HG02973 (cell line): ENCODE data around the gene THAP4.
"Not testable (repeated sequence)": the region's sequence is repeated elsewhere in the genome, so short reads cannot be mapped to it uniquely, and the experiment has no call there.

Experiments
- ATAC-seq: cut with Tn5 transposase; IDR thresholded peaks from one replicate; pipeline ENCODE4 v1.9.1; 2021; ENCODE audit warnings: moderate library complexity; ENCODE audit not compliant: unreplicated experiment

Gene THAP4

DNA sequence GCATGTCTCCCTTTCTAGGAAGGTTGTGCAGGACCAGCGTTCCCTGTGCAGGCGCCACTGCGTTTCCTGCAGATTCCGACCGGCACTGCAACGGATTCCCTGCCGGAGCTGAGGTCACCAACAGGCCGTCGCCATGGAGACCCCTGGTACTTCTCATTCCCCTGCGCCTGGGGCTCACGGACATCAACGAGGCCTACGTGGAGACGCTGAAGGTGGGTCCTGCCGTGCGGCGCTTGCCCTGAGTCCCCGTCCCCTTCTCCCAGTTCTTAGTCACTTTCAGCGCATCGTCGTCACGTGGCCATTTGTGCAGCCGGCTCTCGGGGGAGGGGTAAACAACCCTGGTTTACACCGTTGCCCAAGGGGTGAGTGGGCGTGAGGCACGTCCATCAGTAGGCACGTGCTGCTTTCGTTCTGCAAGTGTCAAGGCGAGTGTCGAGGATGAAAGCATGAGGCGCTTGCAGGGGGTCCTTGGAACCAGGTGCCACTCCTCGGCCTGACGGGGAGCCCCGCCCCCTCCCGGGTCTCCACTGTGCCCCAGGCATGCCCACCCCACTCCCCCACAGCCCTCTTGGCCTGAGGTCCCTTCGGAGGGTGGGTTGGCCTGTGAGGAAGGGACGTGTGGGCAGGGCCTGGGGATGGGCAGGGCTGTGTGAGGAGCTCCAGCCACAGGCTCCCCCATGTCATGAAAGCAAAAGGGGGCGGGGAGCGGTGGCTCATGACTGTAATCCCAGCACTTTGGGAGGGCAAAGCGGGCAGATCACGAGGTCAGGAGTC is 29.9 kb upstream of the THAP4 start:
- no peak for ATAC-seq

DNA sequence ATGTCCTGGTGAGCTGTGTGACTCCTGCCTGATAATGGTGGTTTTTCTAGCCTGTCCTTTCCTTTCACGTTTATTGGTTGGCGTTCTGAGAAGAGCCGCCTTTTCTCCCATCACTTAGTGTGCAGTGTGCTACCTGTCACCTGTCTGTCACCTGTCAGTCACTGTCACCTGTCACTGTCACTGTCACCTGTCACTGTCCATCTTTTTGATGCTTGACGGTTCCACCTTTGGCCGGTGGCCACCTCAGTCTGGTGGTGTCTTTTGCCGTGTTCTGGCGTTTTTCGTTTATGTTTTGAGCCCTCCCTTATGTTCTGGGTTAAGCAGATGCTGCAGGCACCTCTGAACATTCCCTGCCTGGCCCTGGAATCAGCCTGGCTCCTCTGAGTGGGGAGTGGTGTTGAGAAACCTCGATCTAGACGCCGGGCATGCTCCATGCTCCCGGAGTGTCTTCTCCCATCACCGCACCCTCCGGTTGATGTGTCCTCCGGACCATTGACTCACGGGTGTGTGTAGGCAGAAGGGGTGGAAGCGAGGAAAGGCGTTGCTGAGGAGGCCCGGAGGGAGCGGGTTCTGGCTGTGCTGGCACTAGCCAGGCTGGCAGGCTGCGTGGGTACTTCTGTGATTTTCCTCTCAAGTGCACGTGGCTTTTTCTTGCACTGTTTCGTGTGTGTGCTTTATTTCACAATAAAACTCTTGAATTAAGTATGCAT is 28.9 kb upstream of the THAP4 start:
- ATAC-seq, result no peak

DNA sequence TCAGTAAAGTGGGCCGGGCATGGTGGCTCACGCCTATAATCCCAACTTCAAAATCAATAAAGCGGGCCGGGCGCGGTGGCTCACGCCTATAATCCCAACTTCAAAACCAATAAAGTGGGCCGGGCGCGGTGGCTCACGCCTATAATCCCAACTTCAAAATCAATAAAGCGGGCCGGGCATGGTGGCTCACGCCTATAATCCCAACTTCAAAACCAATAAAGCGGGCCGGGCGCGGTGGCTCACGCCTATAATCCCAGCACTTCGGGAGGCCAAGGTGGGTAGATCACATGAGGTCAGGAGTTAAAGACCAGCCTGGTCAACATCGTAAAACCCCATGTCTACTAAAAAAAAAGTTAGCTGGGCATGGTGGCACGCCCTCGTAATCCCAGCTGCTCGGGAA is 25.8 kb upstream of the THAP4 start:
- not testable (repeated sequence) for ATAC-seq

DNA sequence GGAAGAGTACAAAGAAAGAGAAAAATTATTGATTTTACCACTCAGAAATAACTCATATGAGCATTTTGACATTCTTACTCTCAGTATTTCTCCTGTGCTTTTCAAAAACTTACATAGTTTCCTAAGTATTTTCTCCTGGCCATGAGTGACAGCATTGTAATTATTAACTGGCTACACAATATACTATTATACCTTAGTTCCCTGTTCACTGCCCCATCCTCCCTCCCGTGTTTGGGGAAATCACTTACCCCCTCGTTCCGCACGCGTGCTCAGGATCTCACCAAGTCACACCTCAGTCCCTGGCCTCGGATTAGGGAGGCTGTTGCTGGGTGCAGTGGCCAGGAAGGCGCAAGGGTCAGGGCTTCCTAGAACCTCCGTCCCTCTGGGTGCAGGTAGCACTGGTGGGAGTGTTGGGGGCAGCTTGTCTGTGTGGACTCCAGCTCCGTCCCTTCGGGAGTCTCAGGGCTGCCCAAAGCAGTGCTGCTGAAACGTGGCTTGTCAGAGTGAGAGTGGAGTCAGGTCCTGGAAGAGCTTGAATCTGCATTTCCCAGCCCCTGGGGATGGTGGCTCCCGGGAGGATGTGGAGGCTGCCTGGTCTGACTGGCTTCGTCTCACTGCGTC is 23.7 kb upstream of the THAP4 start:
- no peak for ATAC-seq

DNA sequence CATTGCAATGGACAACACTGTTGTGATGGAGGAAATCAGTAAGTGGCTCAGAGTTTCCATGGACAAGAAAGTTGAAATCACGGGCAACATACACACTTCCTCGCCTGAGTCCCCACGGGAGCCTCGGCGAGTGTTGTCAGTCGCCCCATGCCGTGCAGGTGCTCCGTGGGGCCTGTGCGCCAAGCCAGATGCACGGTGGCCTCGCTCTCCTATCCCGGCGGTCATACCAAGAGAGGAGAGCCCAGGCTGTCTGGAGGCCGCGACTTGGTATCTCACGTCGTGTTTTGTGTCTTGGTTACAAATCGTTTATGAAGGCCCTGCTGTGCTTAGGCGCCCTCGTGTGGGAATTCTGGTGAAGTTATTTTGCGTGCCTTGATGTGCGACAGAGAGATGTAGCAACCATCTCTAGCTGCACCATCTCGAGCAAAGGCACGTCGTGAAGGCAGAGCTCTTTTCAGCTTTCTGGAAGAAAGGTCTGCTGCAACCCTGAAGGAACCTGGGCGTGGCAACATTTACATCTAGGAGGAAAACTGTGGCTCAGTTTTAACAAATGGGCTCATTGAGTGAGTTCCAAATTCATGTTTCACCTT is 22.3 kb upstream of the THAP4 start:
- no peak for ATAC-seq

DNA sequence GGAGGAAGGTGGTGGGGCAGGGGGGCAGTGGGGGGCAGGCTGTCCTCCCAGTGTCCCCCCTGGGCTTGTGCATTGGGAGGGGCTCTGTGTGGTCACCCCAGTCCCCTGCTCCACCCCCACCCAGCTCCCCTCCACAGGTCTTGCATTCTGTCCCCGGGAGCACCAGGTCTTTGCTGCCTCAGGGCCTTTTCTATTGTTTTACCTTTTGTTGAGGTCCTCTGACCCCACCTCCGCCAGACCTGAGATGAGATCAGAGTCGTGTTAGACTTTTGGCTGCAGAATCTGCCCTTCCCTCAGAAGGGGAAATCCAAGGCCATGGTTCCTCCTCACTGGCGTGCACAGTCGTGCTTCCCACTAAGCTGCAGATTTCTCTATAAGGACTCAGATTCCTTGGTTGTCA is 21.3 kb upstream of the THAP4 start:
- ATAC-seq, result no peak

DNA sequence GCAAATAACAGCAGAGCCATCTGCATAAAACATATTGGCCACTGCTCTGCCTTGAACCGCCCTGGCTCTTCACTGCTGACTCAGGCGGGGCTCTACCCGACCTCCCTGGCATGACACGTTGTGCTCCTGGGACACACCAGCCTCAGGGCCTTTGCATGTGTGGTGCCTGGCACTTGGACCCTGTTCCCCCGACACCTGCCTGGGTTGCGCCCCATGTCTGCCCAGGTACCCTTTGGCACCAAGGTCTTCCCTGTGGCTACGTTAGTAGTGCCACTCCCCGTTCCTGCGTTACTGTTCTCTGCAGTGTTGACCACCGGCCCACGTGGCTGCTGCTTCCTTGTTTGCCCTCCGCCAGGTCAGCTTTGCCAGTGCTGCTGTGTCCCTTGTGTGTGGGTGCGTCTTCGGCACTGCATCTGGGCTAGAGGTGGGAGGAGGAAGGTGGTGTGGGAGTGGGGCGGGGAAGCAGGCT is 20.9 kb upstream of the THAP4 start:
- ATAC-seq, result no peak

DNA sequence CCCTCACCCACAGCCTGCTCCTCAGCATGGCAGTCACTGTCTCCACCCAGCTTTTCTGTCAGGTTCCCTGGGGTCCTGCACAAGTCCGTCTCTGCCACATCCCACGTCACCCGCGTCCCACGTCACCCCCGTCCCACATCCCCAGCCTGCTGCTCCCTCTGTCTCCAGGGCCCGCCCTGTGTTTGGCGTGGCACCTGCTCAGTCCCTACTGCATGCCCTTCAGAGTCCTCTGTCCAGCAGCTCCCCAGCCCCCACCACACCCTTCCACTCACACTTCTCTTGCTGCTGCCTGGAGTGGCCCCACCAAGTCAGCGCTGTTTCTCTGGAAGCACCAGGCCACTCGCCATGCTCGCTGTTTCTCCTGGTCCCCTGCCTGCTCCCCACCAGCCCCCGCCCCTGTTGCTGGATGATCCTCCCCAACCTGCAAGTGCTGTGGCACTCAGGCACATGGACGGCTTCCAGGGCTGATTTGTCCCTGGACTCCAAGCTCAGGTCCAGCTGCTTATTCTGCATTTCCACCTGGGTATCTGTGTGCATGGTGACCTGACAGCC is 19.3 kb upstream of the THAP4 start:
- no peak for ATAC-seq

DNA sequence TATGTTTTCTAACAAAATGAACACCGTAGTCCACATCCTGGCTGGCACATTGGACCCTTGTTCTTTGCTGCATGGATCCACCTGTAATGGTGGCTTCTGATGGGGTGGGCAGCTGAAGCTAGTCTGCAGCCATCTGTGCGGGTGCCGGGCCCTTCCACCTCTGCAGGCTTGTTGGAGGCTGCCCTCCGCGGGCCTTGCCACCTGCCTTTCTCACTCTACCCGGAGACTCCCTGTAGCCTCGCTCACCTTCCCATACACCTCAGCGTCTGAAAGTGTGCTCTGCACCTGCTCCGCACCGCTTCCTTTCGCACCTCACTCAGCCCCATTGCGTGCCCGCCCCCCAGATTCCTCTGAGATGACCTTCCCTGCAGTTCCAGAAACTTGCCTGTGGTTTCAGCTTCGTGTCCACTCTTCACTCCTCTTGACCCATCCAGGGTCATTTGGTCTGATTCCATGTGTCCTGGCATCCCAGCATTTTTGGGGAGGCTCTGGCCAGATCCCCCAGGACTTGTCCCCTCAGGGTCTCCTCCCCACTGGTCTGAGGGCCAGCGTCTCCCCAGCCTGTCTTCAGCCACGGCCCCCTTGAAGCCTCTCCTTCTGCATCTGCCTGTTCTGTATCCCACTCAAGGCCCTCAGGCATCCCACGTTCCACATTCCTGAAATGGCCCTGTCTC is 18.7 kb upstream of the THAP4 start:
- ATAC-seq, result no peak

DNA sequence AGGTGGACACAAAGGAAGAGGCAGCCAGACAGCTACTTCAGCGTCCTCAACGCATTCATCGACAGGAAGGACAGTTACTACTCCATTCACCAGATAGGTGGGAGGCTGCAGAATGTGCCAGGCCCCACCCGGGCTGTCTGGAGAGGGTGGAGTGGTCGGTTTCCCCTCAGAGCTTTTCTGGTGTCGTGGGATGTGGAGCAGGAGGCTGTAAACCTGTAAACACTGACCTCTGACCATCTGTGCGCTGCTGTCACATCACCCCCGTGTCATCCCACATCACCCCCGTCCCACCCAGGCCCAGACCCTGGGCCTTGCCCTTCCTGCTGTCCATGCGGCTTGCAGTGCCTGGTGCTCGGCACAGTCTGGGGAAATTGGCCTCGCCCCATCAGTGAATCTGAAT is 17.6 kb upstream of the THAP4 start:
- no peak for ATAC-seq

DNA sequence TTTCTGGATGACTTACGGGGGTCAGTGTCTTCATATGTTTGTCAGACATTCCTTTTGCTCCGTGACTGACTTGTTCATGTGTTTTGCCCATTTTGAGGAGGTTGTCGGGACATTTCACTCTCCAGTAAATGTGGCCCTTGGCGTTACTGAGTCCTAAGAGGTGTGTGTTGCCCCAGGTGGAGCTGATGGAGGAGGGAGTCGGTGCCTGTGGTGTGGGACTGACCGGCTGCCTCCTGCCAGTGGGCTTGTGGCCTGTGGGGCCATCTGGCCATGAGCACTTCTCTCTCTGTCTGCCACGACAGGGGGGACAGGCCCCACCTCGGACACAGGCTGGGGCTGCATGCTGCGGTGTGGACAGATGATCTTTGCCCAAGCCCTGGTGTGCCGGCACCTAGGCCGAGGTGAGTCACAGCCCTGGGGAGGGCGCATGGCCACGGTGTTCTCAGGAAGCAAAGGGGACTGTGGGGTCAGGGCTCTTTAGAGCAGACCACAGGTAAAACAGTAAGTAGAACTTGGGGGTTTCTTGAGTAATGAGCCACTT is 16.3 kb upstream of the THAP4 start:
- ATAC-seq, result no peak

DNA sequence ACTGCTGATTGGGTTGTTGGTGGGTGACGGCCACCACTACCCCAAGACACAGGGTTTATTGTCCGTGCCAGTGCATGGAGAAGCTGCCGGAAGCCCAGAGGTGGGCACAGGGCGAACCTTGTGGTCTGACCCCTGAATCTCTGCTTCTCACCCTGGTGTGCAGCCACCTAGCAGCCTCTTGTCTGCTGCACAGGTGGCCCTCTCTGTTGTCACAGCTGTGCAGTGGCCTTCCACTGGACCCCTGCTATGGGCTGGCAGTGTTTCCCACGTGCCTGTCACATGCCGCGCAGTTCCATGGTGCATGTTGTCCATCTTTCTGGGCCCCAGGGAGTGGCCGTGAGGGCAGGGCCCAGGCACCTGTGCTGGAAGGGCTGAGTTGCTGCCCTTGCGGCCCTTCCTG is 15.8 kb upstream of the THAP4 start:
- ATAC-seq, result no peak

DNA sequence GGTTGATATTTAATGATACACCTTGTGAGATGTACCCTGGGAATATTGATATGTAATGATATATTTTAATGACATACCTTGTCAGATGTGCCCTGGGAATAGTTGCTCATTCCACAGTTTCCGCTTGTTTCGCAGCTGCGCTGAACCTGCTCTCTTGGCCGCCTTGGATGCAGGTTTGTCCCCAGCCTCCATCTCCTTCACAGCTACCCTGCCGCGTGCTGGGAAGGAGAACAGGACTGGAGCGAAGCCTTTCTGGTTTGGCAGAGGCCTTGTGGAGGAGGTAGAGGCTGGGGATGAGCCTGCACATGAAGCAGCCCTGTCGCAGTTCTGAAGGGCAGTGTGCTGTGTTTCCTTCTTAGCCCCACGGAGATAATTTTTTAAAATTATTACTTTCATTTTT is 15.2 kb upstream of the THAP4 start:
- ATAC-seq, result no peak

DNA sequence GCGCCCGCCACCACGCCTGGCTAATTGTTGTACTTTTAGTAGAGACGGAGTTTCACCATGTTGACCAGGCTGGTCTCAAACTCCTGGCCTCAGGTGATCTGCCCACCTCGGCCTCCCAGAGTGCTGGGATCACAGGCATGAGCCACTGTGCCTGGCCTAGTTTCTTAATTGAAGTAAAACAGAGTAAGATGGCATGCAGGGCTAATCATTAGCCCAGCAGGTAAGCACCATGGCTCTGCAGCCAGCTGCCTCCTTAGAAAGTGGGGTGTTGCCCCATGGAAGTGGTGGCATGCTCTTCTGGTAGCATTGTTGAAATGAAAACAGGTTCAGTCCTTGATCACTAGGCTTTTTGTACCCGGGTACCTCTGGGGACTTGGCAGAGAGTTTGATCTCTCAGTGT is 13.0 kb upstream of the THAP4 start:
- no peak for ATAC-seq

DNA sequence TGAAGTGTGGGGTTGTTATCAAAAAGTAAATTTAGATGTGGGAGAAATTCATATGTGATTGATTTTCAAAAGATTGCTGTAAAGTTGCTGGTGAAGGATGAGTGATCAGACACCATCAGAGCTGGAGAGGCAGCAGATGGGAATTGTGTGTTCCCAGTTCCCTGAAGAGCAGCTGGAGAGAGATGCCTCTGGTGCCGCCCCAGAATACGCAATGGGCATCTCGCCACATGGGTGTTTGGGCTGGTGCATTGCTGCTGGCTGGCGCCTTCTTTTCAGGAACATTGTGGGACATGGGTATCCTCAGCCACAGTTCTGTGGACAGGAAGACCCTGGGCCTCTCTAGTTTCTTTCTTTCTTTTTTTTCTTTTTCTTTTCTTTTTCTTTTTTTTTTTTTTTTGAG is 12.4 kb upstream of the THAP4 start:
- no peak for ATAC-seq

DNA sequence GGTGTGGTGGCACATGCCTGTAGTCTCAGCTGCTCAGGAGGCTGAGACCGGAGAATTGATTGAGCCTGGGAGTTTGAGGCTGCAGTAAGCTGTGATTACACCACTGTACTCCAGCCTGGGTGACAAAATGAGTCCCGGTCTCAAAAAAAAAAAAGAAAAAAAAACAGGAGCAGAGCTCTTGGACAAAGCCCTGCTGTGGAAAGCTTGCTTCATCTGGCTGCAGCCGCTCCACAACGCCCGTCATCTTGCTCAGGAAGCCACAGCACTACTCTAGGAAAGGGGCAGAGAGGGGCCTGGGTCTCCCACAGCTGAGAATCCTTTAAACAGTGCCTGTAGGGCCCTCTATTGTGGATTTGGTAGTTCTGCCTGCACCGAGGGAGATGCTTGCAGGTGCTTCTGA is 11.5 kb upstream of the THAP4 start:
- ATAC-seq, result no peak

DNA sequence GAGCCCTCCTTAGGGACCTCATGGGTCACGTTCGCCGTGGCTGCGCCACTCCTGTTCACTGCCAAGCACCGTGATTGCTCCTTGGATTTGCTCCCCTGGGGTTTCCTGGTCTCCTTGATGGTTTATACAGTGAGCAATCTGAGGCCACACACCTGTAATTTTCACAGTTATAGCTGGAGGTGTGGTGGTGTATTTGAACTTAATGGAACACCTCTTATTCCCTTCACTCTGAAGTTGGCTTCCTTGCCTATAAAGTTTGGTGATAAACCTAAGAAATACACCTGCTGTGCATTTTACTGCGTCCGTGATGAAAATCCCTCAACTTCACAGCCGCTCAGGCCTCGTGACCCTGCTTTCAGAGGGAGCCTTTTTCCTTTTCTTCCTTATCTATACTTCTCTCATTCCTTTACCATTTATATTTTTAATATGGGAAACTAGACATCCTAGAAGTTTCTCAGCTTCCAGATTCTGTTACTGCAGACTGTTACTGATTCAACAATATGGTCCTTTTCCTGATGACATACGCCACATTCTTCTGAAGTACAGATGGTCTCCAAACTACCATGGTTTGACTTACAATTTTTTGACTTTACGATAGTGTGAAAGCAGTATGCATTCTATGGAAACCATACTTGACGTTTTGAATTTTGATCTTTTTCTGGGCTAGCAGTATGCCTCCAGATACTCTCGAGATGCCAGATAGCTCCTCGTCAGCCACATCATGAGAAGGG is 9.1 kb upstream of the THAP4 start:
- ATAC-seq, result no peak

DNA sequence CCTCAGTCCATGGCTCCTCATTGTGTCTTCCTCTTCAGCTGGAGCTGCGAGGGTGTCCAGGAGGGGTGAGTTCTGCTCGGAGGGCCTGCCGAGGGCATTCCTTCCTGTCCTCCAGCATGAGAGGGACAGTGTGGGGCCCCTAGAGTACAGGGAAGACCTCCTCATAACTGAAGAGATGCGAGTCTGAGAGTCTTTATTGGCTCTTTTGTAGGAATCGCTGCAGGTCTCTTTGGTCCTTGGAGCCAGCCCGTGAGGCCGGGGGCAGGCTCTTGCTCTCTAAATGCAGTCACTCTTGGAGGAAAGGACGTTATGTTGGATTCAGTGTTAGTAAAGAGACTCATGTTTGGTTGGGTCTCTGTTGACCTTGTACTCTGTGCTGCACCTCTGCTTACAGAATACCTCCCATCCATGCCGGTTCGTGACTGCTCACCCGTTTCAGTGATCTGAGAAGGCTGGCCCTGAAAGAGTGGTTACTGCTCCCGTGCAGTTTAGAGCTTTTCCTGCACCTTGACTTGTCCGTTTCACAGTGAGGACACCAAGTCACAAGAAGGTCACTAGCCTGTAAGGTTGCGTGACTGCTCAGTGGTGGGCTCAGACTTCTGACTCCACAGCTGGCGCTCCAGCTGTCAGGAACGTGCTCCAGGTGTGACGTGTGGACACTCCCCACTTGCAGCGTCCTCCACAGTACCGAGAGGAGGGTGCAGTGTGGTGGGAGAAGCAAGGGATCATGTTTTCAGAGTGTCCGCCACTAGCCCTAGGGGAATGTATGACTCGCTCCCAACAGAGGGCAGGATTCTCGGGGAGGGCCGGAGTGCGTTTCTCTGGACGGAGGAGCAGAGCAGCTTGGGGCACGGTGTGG is 8.3 kb upstream of the THAP4 start:
- no peak for ATAC-seq

DNA sequence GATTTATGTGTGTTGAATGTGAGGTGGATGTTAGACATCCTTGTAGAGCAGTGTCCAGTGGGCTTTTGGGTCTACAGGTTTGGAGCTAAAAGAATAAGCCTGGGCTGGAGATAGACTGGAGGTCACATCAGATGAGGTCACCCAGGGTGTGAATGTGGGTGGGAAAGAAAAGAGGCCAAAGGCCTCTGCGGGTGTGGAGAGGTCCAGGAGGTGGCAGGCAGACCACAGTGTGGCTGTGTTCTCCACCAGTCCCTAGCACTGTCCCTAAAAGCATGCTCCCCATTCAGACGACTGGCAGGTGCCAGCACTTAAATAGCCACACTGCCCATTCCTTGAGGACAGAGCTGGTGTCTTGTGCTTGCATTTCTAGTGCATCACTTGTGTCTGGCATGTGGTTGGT is 4.7 kb upstream of the THAP4 start:
- no peak for ATAC-seq
